Transverse colon (tissue), 4 donors: ENCODE measurements around the gene MCOLN2.

ENCODE experiments used
- CTCF ChIP-seq, 5 experiments: fragments of 200-600 bp in 3 of 5; fragments of 450-650 bp in 2 of 5; sonication (generic) in 3 of 5; IDR thresholded peaks; 1 replicate in 2 of 5; 2 replicates in 3 of 5; pipeline ENCODE4 v1.5.1; 2016 to 2017; ENCODE audit warnings: antibody characterized with exemption in 5 of 5, inconsistent platforms in 3 of 5, mild to moderate bottlenecking in 2 of 5, moderate library complexity in 1 of 5
- EP300 ChIP-seq: sonication (generic); formaldehyde crosslinking; IDR thresholded peaks from one replicate; pipeline ENCODE4 v1.6.1; 2017; ENCODE audit warnings: antibody characterized with exemption, low read depth
- POLR2A ChIP-seq: fragments of 450-650 bp; IDR thresholded peaks from one replicate; pipeline ENCODE4 v1.6.1; 2016; ENCODE audit warnings: antibody characterized with exemption, mild to moderate bottlenecking, moderate library complexity
- POLR2AphosphoS5 ChIP-seq, 3 donors: sonication (generic); formaldehyde crosslinking; IDR thresholded peaks; one replicate each; pipeline ENCODE4 v1.6.1; 2016; ENCODE audit warnings: antibody characterized with exemption in 3 of 3

GRCh38 chr1:85024736-85025135 lies 27.8 kb upstream of the MCOLN2 start:
- peak in 1 of 5 experiments; percentile 2 for TF ChIP-seq CTCF (IDR thresholded peaks at IDR 0.05)
- TF ChIP-seq POLR2A, result no peak
- TF ChIP-seq EP300, result no peak
- no peak for TF ChIP-seq POLR2AphosphoS5 (IDR thresholded peaks at IDR 0.05)
